GM19324 (cell line): ENCODE measurements around the gene XPNPEP1.

Experiments used
- ATAC-seq: cut with Tn5 transposase; IDR thresholded peaks from one replicate; pipeline ENCODE4 v1.9.1; 2021; ENCODE audit warnings: mild to moderate bottlenecking, moderate library complexity; ENCODE audit not compliant: unreplicated experiment, low FRiP score

Gene XPNPEP1

DNA sequence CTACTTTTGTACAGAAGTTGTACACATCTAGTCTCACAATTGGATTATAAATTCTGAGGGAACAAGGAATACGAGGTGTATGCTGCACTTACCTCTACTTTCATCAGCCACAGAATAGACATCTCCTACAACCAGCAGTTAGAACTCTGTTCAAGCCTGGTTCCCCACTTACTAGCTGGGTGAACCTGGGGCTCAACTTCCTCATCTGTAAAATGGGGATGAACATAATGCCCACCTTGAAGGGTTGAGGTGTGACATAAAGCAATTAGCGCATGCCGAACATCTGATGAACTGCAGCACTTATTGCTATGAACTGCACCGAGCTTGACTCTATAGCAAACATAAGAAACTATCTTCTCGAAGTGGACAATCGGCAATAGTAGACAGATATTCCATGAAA is 25.3 kb downstream of the XPNPEP1 start:
- ATAC-seq = no peak

DNA sequence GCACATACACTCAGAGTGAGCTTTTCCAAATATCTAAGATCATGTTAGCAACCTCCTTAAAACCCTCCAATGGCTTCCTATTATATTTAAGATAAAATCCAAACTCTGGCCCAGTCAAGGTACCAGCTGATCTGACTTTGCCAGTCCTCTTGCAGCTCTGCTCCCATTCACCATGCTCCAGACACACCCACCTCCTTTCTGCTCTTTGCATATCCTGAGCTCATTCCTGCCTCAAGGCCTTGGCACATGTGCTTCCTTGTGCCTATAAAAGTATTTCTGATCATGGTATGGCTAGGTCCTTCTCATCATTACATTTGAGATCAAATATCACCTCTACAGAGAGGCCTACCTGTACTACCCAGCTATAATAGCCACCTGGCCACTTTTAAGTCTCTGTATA is 27.5 kb downstream of the XPNPEP1 start:
- no peak for ATAC-seq

DNA sequence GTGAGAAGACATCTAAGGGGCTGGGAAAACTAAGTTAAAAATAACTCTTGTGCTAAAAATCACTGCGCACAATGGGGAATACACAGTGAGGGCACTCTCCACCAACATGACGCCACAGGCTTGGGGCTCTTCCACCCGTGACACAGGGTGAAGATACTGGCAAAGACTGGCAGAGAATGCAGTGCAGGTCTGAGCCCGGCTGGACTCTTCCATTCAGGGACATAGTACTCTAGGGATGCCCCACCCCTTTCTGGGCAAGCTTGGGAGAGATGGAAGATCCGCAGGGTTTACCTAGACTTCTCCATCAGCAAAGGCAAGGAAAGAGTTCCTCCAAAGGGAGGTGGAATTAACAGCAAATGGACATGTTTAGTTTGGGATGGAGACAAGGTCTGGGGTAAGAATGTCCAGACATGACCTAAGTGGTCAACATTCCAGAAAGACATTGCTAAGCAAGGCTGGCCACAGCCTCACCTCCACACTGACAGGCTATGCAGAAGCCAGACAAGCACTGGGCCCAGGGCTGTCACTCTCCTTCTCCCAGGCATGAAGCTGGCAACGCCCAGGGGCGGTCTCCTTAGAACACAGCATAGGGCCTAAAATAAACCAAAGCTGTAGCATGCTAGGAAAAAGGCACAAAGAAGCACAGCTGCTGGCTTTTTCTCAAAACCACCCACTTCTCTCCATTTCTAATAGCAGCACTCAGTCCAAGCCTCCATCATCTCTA is 28.1 kb downstream of the XPNPEP1 start:
- ATAC-seq = no peak

DNA sequence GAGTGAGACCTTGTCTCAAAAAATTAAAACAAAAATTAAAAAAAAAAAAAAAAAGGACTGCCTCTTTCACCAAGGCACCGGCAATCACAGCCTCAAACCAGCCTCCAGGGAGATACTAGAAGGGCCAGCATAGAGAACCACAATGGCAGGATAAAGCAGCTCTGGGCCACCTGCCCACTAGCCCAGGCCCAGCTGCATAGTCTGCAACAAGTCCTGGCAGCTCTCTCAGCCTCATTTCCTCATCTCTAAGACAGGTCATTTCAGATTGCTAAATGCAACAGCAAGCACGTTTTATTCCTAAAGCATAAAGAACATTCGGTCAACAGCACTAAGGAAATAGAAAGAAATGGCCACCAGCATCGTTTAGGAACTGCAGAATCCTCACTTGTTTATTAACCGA is 28.8 kb downstream of the XPNPEP1 start:
- no peak for ATAC-seq

DNA sequence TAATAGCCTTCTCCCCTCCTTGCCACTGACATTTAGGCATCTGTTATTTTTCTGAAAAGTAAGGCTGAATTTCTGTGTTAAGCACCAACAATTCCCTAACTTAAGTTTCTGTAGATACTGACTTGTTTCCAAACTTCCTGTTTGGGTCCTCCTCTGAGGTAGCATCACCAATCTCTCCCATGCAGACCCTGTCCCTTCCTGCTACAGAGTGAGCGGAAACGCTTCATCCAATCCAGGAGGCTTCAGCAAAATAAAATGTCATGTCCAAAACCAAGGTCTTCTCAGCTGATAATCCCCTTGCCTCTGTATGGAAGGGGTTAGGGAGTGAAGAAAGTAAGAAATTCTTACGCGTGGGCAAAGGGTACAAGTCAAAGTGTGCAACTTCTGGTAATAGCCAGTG is 29.9 kb downstream of the XPNPEP1 start:
- no peak for ATAC-seq

DNA sequence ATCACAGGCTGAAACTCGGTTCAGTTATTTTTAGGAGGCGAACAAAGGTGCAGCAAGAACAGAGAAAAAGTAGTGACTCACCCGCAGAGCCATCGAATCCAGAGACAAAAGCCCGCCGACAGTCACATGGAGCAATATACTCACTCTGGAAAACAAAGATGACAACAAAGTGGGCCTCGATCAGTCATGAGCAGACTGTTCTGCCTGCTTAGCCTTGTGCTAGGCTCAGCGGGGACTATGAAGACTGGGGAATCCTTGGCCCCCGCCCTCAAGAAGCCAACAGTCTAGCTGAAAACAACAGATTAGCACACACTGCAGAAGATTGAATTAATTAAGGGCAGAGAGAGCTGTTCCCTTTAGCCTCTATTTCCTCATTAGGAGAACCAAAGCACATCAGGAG is 30.4 kb downstream of the XPNPEP1 start:
- ATAC-seq = no peak

GRCh38 chr10:109892117-109892516 is 31.2 kb downstream of the XPNPEP1 start:
- no peak for ATAC-seq

- no peak for ATAC-seq
These were observed 32.2 kb downstream of the XPNPEP1 start for GRCh38 chr10:109891105-109891504.

DNA sequence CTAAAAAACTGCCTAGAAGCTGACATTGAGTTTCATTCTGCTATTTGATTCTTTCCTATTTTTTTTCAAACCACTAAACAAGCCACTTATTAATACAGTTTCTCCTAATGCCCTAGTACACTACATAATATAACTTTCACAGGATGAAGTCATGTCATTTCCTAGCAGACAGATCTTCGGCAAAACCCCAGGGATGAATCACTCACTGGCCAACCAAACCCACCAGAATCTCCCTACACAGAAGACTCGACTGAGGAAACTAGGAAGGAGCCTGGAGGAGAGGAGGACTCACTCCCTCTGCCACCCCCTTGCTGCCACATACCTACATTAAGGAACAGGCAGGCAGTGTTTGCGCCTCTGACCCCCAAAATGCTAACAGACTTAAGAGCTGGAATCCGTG is 33.4 kb downstream of the XPNPEP1 start:
- no peak for ATAC-seq

- no peak for ATAC-seq
These were observed 35.5 kb downstream of the XPNPEP1 start for GRCh38 chr10:109887776-109888175.

GRCh38 chr10:109887243-109887642 is 36.1 kb downstream of the XPNPEP1 start:
- ATAC-seq = no peak

- ATAC-seq = no peak
These were observed 36.5 kb downstream of the XPNPEP1 start for GRCh38 chr10:109886781-109887140.

DNA sequence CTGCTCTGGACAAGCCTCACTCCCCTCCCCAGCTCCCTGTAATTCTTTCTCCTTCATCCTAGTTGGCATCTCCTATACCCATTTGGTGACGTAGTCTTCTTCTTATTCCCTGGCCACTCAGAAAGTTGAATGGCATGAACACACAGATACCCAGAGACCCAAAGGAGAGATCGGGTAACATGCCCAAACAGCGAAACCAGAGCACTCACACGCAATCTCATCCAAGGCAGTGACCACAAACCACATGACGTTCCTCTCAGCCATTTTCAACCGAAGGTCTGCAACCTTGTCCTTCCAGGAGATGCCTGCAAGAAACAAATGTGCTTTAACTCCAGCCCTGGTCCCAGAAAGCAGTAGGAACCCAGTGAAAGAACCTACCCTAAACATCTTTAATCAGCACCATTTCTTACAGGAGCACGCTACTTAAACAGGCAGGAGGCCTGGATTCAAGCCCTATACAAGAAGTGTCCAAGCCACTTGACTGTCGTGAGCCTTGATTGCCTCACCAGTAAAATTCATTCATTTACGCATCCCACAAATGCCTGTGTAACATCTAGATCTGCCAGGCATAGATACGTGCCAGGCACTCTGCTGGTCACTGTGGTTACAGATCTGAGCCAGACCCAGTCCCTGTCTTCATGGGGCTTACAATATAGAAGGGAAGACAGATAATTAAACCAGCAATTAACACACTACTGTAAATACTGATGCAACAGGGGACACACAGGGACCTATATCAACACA is 37.1 kb downstream of the XPNPEP1 start:
- ATAC-seq = no peak

DNA sequence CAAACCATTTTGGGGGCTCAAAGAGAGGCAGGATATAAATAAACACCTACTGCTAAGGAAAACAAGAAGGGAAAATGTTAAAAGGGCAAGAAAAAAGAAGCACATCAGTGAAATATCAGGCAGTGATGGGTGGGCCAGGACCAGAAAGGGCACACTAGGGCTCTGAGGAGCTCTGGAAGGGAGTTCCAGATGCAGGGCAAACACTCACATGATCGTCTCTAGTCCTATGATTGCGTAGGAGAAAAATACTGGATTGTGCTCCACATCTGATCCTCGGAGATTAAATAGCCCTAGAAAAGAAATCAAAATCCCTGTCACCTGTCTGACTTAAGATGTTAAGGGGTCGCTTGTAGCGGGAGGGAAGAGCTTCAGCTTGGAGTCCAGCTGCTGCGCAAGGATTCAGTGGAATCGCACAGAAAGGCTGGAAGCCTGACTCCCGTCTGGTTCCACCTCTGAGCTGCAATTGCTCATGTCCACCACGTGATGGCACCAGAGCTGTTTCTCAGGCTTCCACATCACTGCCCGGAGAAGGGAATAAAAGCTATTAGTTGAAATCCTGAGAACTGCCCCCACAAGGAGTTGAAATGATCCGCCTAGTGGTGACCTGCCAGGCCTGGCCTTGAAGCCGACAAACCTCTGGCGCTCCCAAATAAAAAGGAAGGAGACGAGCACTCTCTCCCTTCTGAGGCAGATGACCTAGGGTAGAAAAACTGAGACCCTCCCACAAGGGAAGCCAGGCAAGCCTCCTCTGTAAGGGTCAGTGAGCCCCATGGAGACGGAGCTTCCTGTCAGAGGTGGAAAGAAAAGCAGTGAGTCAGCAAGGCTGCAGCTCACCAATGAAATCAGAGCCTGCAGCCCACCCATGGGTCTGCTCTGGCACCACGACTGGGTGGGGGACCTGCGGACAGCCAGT is 39.2 kb downstream of the XPNPEP1 start:
- ATAC-seq = peak; percentile 50

DNA sequence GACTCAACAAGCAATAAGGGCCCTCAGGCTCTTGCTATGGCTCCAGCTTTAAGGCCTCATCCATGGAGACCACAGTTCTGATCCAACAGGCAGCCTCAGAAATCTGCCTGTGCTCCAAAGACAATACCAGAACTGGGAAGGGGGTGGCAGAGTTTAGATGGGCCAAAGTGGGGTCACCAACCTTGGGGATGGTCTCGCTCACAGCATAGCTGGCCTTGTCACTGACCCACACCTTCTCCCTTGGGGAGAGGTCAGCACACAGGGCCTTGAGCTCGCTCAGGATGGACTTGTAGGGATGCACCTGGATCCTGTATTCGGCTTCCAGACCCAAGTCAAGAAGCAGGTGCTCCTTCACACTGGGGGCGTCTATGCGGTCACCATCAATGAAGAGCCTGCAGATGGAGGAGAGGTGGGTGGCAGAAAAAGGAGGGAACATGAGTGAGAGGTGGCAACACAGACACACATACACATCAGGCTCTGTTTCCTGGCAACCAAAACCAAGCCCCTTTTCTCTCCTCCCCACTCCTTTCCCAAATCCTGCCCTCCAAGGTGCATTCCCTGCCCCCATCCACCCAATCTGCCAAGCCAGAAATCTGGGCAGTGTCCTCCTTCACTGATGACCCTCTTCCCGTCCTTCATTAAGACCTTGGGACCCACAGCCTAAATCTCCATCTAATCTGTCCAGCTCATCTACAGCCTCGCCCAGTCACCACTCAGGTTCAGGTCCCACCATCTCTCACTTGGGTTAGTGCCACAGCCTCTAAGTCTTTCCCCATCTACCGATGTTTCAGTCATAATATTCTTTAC is 40.9 kb downstream of the XPNPEP1 start:
- ATAC-seq = no peak

- ATAC-seq = no peak
These were observed 41.6 kb downstream of the XPNPEP1 start for GRCh38 chr10:109881769-109882057.

DNA sequence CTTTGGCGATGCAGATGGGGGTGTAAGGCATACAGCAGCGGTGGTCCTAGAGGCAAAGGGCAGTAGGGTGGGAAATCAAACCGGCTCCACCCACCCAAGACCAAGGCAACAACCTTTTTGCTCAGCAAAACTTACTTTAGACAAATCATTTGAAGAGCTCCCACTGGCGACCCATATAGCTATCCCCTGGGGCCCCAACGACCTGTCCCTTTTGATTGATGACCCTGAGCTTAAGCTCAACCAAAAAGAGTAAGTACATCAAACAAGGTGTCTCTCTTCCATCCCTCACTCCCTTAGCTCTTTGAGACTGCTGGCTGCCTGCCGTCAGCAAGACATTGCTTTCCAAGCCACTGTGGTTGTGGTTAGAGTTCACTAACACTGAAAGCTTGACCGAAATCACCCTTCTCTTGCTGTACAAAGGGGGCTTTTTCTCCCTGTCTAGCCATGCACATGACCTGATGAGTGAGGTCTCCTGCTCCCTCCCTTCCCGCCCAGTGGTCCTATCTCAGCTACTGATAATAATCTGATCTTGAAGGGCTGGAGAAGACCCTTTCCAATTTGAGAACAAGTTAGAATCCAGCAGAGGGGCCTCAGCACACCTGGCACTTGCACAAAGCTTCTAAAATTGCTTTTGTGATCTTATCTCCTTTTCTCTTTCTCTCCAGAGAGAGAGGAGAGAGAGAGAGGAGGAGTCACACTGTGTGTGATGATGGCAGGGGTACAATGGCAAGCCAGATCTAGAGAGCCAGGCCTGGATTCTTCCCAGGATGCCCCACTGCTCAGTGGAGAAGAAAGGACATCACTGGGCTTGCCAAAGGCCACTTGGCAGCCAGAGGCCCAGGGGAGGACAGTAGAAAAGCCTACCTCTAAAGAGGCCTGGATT is 42.2 kb downstream of the XPNPEP1 start:
- ATAC-seq = no peak

GRCh38 chr10:109877546-109877945 is 45.8 kb downstream of the XPNPEP1 start:
- no peak for ATAC-seq
